Esophagus (tissue), 2 donors: ENCODE measurements around the gene ROPN1L. TPM values are rescaled to one million over a fixed set of nuclear protein-coding genes. Genes with fewer than 3 reads are reported as not detected.
"Not testable (repeated sequence)": the region's sequence is repeated elsewhere in the genome, so short reads cannot be mapped to it uniquely, and the experiment has no call there.

ENCODE experiments used
- H3K27ac ChIP-seq, 2 donors: one replicate each; pipeline ENCODE4 v1.5.1; 2013; ENCODE audit warnings: low read depth in 2 of 2, mild to moderate bottlenecking in 2 of 2, inconsistent platforms in 1 of 2, low read length in 1 of 2, moderate library complexity in 1 of 2
- H3K27me3 ChIP-seq, 2 donors: one replicate each; pipeline ENCODE4 v1.6.1; 2013; ENCODE audit warnings: low read length in 2 of 2, control low read depth in 1 of 2, mild to moderate bottlenecking in 1 of 2; ENCODE audit not compliant: insufficient read depth in 2 of 2, control insufficient read depth in 1 of 2
- H3K36me3 ChIP-seq, 2 donors: one replicate each; pipeline ENCODE4 v1.6.1; 2013; ENCODE audit warnings: low read length in 1 of 2; ENCODE audit not compliant: control insufficient read depth in 2 of 2, insufficient read depth in 2 of 2
- H3K4me1 ChIP-seq, 2 donors: one replicate each; pipeline ENCODE4 v1.6.1; 2013; ENCODE audit warnings: low read length in 1 of 2; ENCODE audit not compliant: control insufficient read depth in 2 of 2, insufficient read depth in 2 of 2
- H3K4me3 ChIP-seq, 2 donors: one replicate each; pipeline ENCODE4 v1.5.1; 2013; ENCODE audit warnings: low read length in 2 of 2, mild to moderate bottlenecking in 2 of 2, low read depth in 1 of 2, moderate library complexity in 1 of 2
- H3K9me3 ChIP-seq, 2 donors: one replicate each; pipeline ENCODE4 v1.6.1; 2013; ENCODE audit warnings: mild to moderate bottlenecking in 2 of 2, low read depth in 1 of 2, low read length in 1 of 2, moderate library complexity in 1 of 2; ENCODE audit not compliant: control insufficient read depth in 2 of 2, insufficient read depth in 1 of 2
- WGBS, 2 donors: extraction: QIAGEN DNeasy Blood & Tissue Kit; methylation state at CpG; one replicate each; pipeline ENCODE4 v1.1.7; 2013; 5-methylcytosine and 5-hydroxymethylcytosine counted together
- polyA plus RNA-seq, 2 donors: library from polyadenylated mRNA; stranded (reverse); fragments of 200-250 nt; gene quantifications; one replicate each; pipeline ENCODE4 v1.2.3, GENCODE V29; 2013
- donor health status: healthy with polysubstance abuse.
- donor health status: Bipolar disorder and iron deficiency.

Gene ROPN1L
- polyA plus RNA-seq, 2 donors: 0.11 to 0.16 TPM

DNA sequence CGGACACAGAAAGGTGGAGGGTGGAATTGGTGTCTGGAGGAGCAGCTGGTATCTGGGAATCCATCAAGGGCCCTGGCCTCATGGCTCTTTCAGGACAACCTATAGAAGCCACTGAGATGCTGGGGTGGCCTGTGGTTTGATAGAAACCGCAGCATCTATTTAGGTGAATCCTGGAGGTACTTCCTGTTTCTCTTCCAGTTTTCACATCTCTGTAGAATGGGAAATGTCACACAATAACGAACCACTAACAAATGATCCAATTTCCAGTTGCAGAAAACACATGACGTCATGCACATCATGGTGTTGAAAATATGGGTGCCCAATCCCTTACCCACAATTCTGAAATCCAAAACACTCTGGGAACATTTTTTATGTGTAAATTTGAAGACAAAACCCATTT is 52.2 kb downstream of the ROPN1L start:
- H3K27ac ChIP-seq: no peak overlapping the region
- H3K9me3 ChIP-seq: no peaks in the 10 kb centered on the region
- no peaks in the 10 kb centered on the region for H3K4me1 ChIP-seq
- H3K4me3 ChIP-seq: no peak overlapping the region
- H3K36me3 ChIP-seq: no peaks in the 10 kb centered on the region
- no peaks in the 10 kb centered on the region for H3K27me3 ChIP-seq
- WGBS, 2 donors: 84% methylated on average over 4 of the region's 4 CpGs

DNA sequence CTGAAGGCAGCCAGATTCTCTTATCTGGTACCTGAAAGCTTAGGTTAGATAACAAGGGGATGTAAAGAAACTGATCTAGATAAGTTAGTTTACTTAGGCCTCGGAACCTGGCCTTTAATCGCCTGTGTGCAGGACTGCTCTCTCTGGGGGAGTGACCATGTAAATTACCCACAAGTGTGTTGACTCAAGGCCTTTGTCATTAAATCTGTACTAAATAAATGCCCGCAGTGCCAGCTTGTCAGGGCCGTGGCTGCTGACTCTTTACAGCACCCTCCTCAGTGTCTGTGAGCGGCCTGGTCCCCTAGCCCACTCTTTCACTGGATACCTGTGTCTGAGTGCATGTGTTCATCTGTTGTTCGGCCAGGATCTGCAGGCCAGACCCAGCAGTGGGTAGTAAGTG is 52.8 kb downstream of the ROPN1L start:
- not testable (repeated sequence) for H3K27me3 ChIP-seq

DNA sequence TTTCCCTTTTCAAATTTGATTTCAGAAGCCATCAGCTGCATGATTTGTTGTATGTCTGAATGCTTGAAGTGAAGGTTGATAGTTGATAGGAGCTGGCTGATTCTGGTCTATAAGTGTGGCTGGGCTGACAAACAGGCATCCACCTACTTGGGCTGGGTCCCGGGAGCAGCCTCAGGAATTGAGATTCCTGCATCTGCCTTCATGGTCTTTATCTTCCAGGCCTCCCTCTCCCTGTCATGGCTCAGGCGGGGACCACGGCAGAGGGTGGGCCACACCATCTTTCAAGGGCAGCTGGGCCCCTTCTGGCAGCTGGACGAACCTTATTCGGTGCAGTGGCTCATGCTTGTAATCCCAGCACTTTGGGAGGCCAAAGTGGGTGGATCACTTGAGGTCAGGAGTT is 55.9 kb downstream of the ROPN1L start:
- Histone ChIP-seq H3K27me3 (no peaks in the 10 kb centered on the region), H3K9me3 (no peaks in the 10 kb centered on the region), H3K27ac (no peak overlapping the region), H3K36me3 (no peaks in the 10 kb centered on the region), H3K4me3 (no peak overlapping the region), H3K4me1 (no peaks in the 10 kb centered on the region)
- WGBS, 2 donors: 69 to 86% methylated on average over 5 of the region's 5 CpGs

More for the DNA sequence above, 52.8 kb downstream of the ROPN1L start:
- H3K27ac ChIP-seq, H3K4me1 ChIP-seq, H3K4me3 ChIP-seq, H3K36me3 ChIP-seq, H3K9me3 ChIP-seq: not testable (repeated sequence)
- WGBS, 2 donors: 82 to 88% methylated on average over 6 of the region's 6 CpGs

- no peaks in the 10 kb centered on the region for H3K36me3 ChIP-seq
- no peaks in the 10 kb centered on the region for H3K9me3 ChIP-seq
- H3K27me3 ChIP-seq: no peaks in the 10 kb centered on the region
- no peak overlapping the region for H3K4me3 ChIP-seq
- no peak overlapping the region for H3K27ac ChIP-seq
- H3K4me1 ChIP-seq: no peaks in the 10 kb centered on the region
- 75 to 78% methylated on average over 6 of the region's 6 CpGs for WGBS, 2 donors
Observed at GRCh38 chr5:10498350-10498749, 56.7 kb downstream of the ROPN1L start.

- H3K9me3 ChIP-seq: no peaks in the 10 kb centered on the region
- H3K4me3 ChIP-seq: no peak overlapping the region
- H3K36me3 ChIP-seq: no peaks in the 10 kb centered on the region
- H3K4me1 ChIP-seq: no peaks in the 10 kb centered on the region
- H3K27ac ChIP-seq: no peak overlapping the region
- 85 to 86% methylated on average over 9 of the region's 9 CpGs for WGBS, 2 donors
- no peaks in the 10 kb centered on the region for H3K27me3 ChIP-seq
Observed at GRCh38 chr5:10499066-10499465, 57.4 kb downstream of the ROPN1L start.

- Histone ChIP-seq H3K36me3 (no peaks in the 10 kb centered on the region), H3K27ac (no peak overlapping the region), H3K4me1 (no peaks in the 10 kb centered on the region), H3K9me3 (no peaks in the 10 kb centered on the region), H3K27me3 (no peaks in the 10 kb centered on the region), H3K4me3 (no peak overlapping the region)
- WGBS, 2 donors: 84 to 87% methylated on average over 2 of the region's 2 CpGs
Observed at GRCh38 chr5:10499776-10500175, 58.1 kb downstream of the ROPN1L start.

GRCh38 chr5:10500669-10501068 is 59.0 kb downstream of the ROPN1L start:
- no peaks in the 10 kb centered on the region for H3K36me3 ChIP-seq
- no peaks in the 10 kb centered on the region for H3K27me3 ChIP-seq
- 92 to 96% methylated on average over 3 of the region's 3 CpGs for WGBS, 2 donors
- H3K27ac ChIP-seq: no peak overlapping the region
- H3K9me3 ChIP-seq: no peaks in the 10 kb centered on the region
- no peaks in the 10 kb centered on the region for H3K4me1 ChIP-seq
- H3K4me3 ChIP-seq: no peak overlapping the region

- H3K4me3 ChIP-seq: no peak overlapping the region
- H3K9me3 ChIP-seq: no peaks in the 10 kb centered on the region
- H3K36me3 ChIP-seq: no peaks in the 10 kb centered on the region
- no peaks in the 10 kb centered on the region for H3K4me1 ChIP-seq
- WGBS, 2 donors: 75 to 81% methylated on average over 9 of the region's 9 CpGs
- no peaks in the 10 kb centered on the region for H3K27me3 ChIP-seq
- H3K27ac ChIP-seq: no peak overlapping the region
Observed at GRCh38 chr5:10501554-10502075, 59.9 kb downstream of the ROPN1L start.

DNA sequence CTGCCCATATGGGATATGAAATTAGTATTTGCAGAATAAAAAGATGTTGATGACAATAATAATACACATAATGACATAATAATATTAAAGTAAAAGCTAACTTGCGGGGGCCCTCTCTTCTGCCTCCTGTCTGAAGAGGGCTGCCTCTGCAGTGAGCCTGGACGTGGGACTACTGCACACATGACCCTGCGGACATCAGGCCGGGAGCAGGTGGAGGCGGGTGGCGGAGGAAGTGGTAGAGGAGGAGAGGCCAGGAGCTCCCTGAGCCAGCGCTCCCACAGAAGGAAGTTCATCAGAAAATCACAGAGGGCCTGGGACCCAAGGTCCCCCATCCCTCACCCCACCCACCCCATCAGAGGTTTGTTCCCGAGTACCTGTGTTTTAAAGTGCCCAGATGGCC is 60.5 kb downstream of the ROPN1L start:
- no peaks in the 10 kb centered on the region for H3K27me3 ChIP-seq
- WGBS, 2 donors: 90 to 91% methylated on average over 8 of the region's 8 CpGs
- no peaks in the 10 kb centered on the region for H3K36me3 ChIP-seq
- H3K4me1 ChIP-seq: no peaks in the 10 kb centered on the region
- H3K27ac ChIP-seq: no peak overlapping the region
- H3K9me3 ChIP-seq: no peaks in the 10 kb centered on the region
- no peak overlapping the region for H3K4me3 ChIP-seq

DNA sequence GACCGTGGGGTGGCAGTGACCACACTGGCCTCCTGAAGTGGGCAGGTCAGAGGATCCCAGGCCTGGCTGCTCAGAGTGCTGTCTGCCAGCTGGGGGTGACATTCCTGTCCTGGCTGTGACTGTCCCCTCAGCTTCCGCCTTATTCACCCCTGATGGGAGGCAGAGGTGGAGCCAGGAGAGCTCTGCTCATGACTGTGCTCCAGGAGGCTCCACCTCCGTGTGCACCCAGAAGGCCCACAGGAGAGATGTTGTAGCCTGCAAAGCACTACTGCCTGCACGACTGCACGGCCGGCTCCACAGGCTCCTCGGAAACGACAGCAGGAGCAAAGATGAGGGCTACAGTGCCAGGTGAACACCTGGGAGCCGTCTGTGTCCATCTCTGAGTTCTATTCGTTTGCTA is 60.9 kb downstream of the ROPN1L start:
- Histone ChIP-seq H3K36me3 (no peaks in the 10 kb centered on the region), H3K27me3 (no peaks in the 10 kb centered on the region), H3K4me1 (no peaks in the 10 kb centered on the region), H3K4me3 (no peak overlapping the region), H3K27ac (no peak overlapping the region), H3K9me3 (no peaks in the 10 kb centered on the region)
- 72 to 78% methylated on average over 10 of the region's 10 CpGs for WGBS, 2 donors
